Nephron (organoid): ENCODE data around the gene NBEAL2.
A peak's percentile ranks its signal among the peaks of the same experiment; 100 is the strongest.

Experiments used
- H3K27ac Mint-ChIP-seq, 3 experiments: 2 replicates each; pipeline ENCODE4 v1.8.0; 2020; ENCODE audit warnings: mixed read lengths in 3 of 3, mild to moderate bottlenecking in 2 of 3, moderate library complexity in 1 of 3
- H3K27me3 Mint-ChIP-seq: 2 replicates; pipeline ENCODE4 v1.8.0; 2021; ENCODE audit warnings: low read depth, mild to moderate bottlenecking, moderate library complexity, mixed read lengths
- H3K36me3 Mint-ChIP-seq: 2 replicates; pipeline ENCODE4 v1.8.0; 2020; ENCODE audit warnings: low read depth, mixed read lengths
- H3K4me1 Mint-ChIP-seq: 2 replicates; pipeline ENCODE4 v1.8.0; 2020; ENCODE audit warnings: mixed read lengths
- H3K4me3 Mint-ChIP-seq, 3 experiments: 2 replicates each; pipeline ENCODE4 v1.8.0; 2020; ENCODE audit warnings: mild to moderate bottlenecking in 3 of 3, mixed read lengths in 3 of 3, moderate library complexity in 2 of 3
- H3K9me3 Mint-ChIP-seq: 2 replicates; pipeline ENCODE4 v1.8.0; 2020; ENCODE audit warnings: mixed read lengths
- TF ChIP-seq, protein P1 (sequence below), 3 experiments: fragments of 200-600 bp; sonication (generic); IDR thresholded peaks; one replicate each; pipeline ENCODE4 v1.5.0; 2021; ENCODE audit warnings: antibody characterized with exemption in 3 of 3; ENCODE audit not compliant: unreplicated experiment in 3 of 3

NBEAL2 gene

GRCh38 chr3:47057212-47057671 is 77.8 kb downstream of the NBEAL2 start:
- no peaks in the 10 kb centered on the region for H3K4me1 Mint-ChIP-seq

More at GRCh38 chr3:47057212-47057671, 77.8 kb downstream of the NBEAL2 start:
- Mint-ChIP-seq H3K9me3 (no peaks in the 10 kb centered on the region), H3K27ac (peak overlapping the region in 1 of 3 experiments; percentile 35), H3K4me3 (no peak overlapping the region), H3K27me3 (no peaks in the 10 kb centered on the region), H3K36me3 (peaks cover 55% of the 10 kb centered on the region)
- TF ChIP-seq, protein P1, sequence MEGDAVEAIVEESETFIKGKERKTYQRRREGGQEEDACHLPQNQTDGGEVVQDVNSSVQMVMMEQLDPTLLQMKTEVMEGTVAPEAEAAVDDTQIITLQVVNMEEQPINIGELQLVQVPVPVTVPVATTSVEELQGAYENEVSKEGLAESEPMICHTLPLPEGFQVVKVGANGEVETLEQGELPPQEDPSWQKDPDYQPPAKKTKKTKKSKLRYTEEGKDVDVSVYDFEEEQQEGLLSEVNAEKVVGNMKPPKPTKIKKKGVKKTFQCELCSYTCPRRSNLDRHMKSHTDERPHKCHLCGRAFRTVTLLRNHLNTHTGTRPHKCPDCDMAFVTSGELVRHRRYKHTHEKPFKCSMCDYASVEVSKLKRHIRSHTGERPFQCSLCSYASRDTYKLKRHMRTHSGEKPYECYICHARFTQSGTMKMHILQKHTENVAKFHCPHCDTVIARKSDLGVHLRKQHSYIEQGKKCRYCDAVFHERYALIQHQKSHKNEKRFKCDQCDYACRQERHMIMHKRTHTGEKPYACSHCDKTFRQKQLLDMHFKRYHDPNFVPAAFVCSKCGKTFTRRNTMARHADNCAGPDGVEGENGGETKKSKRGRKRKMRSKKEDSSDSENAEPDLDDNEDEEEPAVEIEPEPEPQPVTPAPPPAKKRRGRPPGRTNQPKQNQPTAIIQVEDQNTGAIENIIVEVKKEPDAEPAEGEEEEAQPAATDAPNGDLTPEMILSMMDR (IDR thresholded peaks at IDR 0.05; ENCODE audit: unreplicated experiment in 3 of 3) = no peak
